Stimulated activated naive CD4-positive, alpha-beta T cell (primary cell): ENCODE measurements around the gene EXT2.

Experiments used
- DNase-seq, 6 experiments: peaks; one replicate each; lab custom pipeline; 2025; lab: John Stamatoyannopoulos, UW

Gene EXT2

GRCh38 chr11:44267006-44267749 lies 171.7 kb downstream of the EXT2 start:
- no peak for DNase-seq

- no peak for DNase-seq
These were observed 172.5 kb downstream of the EXT2 start for GRCh38 chr11:44267750-44268613.

- no peak for DNase-seq
These were observed 173.2 kb downstream of the EXT2 start for GRCh38 chr11:44268614-44269080.

DNA sequence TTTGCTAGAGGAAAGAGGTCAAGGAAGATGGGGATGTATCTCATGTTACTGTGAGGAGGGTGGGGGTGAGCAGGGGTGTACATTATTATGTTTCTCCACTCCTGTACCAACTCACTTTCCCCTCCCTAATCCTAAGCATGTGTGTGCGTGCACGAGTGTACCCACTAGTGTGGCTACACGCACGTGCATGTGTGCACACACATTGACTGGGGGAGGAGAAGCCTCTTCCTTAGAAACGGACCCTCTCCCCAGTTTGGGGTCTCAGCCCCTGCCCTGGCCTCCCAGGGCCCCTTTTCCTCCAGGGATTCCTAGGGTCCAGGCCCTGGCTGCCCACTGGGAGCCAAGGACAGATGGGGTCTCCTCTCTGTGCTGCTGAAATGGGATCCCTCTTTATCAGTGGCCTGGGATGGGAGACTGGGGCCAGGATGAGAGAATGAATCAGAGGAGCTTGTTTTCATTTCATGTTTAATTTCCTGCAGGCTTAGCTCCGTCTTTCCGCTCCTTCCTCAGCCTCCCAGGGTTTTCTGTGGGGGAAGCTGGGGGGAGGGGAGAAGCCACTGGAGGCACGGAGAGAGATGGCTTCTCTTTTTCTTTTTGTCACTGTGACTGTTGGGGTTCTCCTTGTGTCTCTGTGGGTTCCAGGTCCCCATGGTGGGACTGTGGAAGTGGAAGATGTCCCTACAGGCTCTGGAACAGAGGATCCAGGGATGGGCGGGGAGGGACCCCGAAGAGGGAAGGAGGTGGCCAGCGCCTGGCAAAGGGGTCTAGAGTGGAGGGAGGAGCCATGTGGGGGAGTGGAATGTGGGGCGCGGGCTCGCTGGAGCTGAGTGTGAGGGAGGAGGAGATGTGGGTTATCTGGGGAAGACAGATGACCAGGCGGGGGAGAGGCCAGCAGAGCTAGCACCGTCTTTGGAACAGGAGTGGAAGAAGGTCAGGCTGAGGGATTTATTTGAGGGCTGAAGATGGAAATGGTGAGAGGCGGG lies 174.2 kb downstream of the EXT2 start:
- no peak for DNase-seq

DNA sequence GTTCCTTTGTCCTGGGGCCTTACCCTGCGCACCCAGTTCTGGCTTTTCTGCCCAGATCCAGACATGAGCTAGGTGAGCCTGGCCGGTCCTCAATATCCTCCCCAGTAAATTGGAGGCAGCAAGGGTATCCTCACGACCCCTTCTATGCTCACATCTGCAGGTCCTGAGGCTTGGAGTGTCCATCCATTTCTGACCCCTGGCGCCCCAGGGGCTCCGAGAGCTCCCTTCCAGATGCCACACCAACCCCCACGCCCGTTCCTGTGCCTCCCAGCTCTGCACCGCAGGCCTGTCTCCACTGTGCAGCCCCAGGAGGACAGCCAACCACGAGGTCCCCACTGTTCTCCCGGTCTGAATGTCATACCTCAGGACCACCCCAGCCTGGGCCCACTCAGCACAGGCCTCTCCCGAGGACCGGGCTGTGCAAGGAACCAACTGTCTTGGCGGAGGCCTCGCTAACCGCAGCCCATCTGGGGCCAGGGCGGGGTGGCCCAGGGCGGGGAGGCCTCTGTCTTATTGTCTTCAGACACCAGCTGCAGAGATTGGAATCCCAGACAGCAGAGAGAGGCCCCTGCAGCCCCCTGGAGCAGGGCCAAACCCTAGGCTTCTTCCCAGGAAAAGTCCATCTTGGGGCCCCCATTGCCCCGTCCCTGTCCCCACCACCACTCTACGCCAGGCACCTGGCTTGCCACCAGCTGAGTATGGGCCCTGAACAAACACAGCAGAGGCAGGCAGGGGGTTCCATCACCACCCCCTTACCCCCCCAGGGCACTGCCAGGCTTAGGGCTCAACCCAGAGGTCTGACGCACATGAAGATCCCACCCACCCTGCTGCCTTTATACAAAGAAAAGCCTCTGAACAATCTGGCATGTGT lies 175.2 kb downstream of the EXT2 start:
- no peak for DNase-seq

GRCh38 chr11:44271286-44271685 lies 175.8 kb downstream of the EXT2 start:
- DNase-seq = no peak

DNA sequence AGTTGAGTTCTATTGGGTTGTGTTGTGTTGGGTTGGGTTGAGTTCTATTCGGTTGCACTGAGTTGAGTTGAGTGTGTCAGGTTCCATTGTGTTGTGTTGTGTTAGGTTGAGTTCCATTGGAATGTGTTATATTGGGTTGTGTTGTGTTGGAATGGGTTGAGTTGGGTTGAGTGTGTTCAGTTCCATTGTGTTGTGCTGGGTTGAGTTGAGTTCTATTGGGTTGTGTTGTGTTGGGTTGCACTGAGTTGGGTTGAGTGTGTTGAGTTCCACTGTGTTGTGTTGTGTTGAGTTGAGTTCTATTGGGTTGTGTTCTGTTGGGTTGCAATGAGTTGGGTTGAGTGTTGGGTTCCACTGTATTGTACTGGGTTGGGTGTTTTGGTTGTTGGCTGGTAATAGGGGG lies 178.9 kb downstream of the EXT2 start:
- DNase-seq = no peak

GRCh38 chr11:44275241-44275640 lies 179.8 kb downstream of the EXT2 start:
- DNase-seq = no peak

DNA sequence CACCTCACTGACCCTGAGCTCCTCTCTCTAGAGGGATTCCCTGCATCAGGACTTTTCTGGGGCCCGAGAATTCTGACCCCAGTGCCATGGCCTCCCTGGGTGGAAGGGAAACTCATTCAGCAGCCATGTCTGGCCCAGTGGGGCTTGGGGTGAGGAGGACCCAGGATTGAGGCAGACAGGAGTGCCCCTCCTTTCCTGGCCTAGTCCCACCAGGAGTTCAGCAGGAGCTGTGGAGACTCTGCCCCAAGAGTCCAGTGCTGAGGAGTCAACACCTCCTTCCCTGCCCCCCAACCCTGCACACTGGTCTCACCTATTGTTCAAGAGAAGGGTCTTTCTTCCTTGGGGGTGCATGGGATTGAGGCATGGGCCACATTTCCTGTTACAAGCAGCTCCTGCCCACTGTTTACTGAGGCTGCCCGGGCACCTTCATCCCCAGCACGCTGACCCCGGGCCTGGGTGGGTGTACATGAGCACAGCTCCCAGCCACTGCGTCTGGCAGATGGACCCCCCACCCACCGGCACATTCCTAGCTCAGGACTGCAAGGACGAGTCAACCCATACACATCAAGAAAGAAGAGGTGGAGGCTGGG lies 180.6 kb downstream of the EXT2 start:
- DNase-seq = no peak

GRCh38 chr11:44277196-44278090 lies 182.0 kb downstream of the EXT2 start:
- no peak for DNase-seq

DNA sequence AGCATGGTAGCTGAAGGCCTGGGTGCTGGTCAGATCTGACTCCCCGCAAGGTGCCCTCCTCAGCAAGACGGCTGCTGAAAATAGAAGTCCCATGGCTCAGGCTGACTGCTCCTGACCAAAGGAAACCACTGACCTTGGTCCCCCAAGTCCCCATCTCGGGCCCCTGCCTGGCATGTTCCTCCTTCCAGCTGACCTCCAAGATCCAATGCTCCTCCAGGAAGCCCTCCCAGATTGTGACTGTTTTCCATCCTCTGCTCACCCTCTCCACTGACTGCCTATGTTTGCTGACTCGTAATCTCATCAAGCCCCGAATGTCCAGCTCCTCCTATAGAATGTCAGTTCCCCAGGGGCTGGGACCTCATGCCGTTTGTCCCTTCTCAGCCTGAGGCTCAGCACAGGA lies 184.0 kb downstream of the EXT2 start:
- no peak for DNase-seq

GRCh38 chr11:44280257-44280656 lies 184.8 kb downstream of the EXT2 start:
- no peak for DNase-seq

- no peak for DNase-seq
These were observed 185.7 kb downstream of the EXT2 start for GRCh38 chr11:44281151-44281550.

DNA sequence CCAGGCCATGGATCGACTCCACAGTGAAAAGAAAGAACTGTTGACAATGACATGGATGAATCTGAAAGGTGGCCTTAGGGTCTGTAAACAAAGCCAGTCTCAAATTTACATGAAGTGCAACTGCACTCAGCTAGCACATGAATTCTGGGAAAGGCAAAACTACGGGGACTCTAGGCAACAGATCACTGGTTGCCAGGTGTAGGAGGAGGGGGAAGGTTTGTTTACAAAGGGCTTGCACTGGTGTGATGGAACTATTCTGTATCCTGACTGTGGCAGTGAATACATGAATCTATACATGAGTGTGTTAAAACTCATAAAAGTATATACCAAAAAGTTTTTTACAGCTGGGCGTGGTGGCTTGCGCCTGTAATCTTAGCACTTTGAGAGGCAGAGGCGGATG lies 187.1 kb downstream of the EXT2 start:
- no peak for DNase-seq

GRCh38 chr11:44285756-44286155 lies 190.3 kb downstream of the EXT2 start:
- DNase-seq = no peak

- peak in 5 of 6 experiments; percentile 4 to 42 (median 15) for DNase-seq
These were observed 190.9 kb downstream of the EXT2 start for GRCh38 chr11:44286268-44286880.

DNA sequence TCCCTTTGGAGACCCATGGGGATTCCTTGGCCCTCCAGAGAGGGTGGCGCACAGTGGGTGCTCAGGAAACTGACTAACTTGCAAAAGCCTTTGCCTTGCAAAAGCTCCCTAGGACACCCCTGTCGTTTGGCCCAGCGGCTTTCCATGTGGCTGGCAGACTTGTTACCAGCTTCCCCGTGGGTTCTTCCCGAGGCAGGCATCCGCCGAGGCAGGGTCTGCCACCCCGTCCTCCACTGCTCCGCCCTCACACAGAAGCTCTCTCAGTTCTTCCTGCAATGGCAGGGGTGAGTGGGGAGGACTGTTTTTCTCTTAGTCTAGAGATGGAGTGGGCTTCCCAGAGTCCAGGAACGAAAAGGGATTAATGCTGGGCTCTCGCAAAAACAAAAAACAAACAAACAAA lies 191.4 kb downstream of the EXT2 start:
- DNase-seq = no peak

GRCh38 chr11:44288133-44288526 lies 192.7 kb downstream of the EXT2 start:
- no peak for DNase-seq

- no peak for DNase-seq
These were observed 194.7 kb downstream of the EXT2 start for GRCh38 chr11:44290208-44290607.
